ENCODE results near the gene URI1. TPM values are rescaled to one million over a fixed set of nuclear protein-coding genes. Genes with fewer than 3 reads are reported as not detected.

Gene URI1
- total and polyA plus RNA-seq, 2 of the 8 experiments (the other 6 are each of a cell fraction or from before 2014, with no cell fraction given), result 27.7 to 64.3 TPM

DNA sequence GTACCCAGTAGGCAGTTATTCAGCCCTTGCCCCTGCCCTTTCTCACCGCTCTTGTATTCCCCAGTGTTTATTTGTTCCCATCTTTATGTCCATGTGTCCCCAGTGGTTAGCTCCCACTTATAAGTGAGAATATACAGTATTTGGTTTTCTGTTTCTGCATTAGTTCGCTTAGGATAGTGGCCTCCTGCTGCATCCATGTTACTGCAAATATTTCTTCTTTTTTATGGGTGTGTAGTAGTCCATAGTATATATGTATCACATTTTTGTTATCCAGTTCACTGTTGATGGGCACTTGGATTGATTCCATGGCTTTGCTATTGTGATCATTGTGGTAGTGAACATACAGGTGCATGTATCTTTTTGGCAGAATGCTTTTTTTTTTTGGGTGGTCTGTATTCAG, 32.7 kb downstream of the URI1 start:
- no peaks in the 10 kb centered on the region for H3K9me3 ChIP-seq (ENCODE audit: insufficient read depth in 2 of 2, low read depth in 1 of 2, low read length in 1 of 2)
- H3K79me2 ChIP-seq (ENCODE audit: control insufficient read depth in 1 of 2, insufficient read depth in 2 of 2, low read length in 2 of 2), result peaks cover 0 to 99% of the 10 kb centered on the region in 2 experiments; a peak in 3 of 4 replicates
- H4K20me1 ChIP-seq (replicated peaks in 1 of 2; ENCODE audit: control insufficient read depth in 1 of 2, insufficient read depth in 2 of 2, low read length in 2 of 2), result peaks cover 2 to 7% of the 10 kb centered on the region in 2 experiments
- ChIA-PET POLR2A (ENCODE audit: partially characterized antibody) (no interaction called here), CTCF (ENCODE audit: partially characterized antibody) (interaction anchor here (0.6 kb wide), 1 partner anchor 90 kb away, joined by 3 read pairs; no protein-coding TSS in a partner anchor)
- no peak overlapping the region for H3K4me3 ChIP-seq (ENCODE audit: extremely low read depth in 1 of 4, insufficient read depth in 2 of 4, low read depth in 3 of 4, low read length in 4 of 4)
- FAIRE-seq, result no peak
- H2BK12ac ChIP-seq (ENCODE audit: low read depth, low read length), result no peak overlapping the region
- H2BK5ac ChIP-seq (ENCODE audit: low read depth, low read length), result no peak overlapping the region
- H3K36me3 ChIP-seq (ENCODE audit: control insufficient read depth in 2 of 4, insufficient read depth in 4 of 4, low read length in 3 of 4), result no peaks in the 10 kb centered on the region
- H3K23me2 ChIP-seq (ENCODE audit: low read depth, low read length), result no peaks in the 10 kb centered on the region
- no peaks in the 10 kb centered on the region for H3K4me1 ChIP-seq (replicated peaks in 1 of 4; ENCODE audit: control insufficient read depth in 3 of 4, insufficient read depth in 4 of 4, low read length in 3 of 4)
- H2AK5ac ChIP-seq (ENCODE audit: low read depth, low read length), result no peak overlapping the region
- no peaks in the 10 kb centered on the region for H3K27me3 ChIP-seq (replicated peaks in 1 of 4; ENCODE audit: control insufficient read depth in 3 of 4, extremely low read depth in 1 of 4, insufficient read depth in 3 of 4, low read length in 3 of 4)
- WGBS, 2 experiments (ENCODE audit: extremely low coverage in 1 of 2, insufficient coverage in 1 of 2, insufficient read length in 1 of 2, insufficient replicate concordance in 2 of 2, low coverage in 1 of 2, low lambda C conversion rate in 2 of 2, missing lambda C conversion rate in 1 of 2), result 86% methylated on average over 2 of the region's 2 CpGs; no CpG with 5 or more reads in 1 of the 2 experiments
- no peak overlapping the region for H3K27ac ChIP-seq (ENCODE audit: low read depth, low read length)
- no peak overlapping the region for H2BK20ac ChIP-seq (ENCODE audit: low read length)
- no peak overlapping the region for H2BK120ac ChIP-seq (replicated peaks; ENCODE audit: low read depth, low read length)
- no peak overlapping the region for H2BK15ac ChIP-seq (ENCODE audit: low read length)
- no peak overlapping the region for H3K56ac ChIP-seq (replicated peaks; ENCODE audit: insufficient read length, low read depth, low read length)
- no peaks in the 10 kb centered on the region; the same call in 1 of the 2 replicates for H3K79me1 ChIP-seq (ENCODE audit: low read depth, low read length)
- H3K9ac ChIP-seq (replicated peaks in 1 of 4; ENCODE audit: extremely low read depth in 1 of 4, low read depth in 3 of 4, low read length in 3 of 4), result no peak overlapping the region
- TF ChIP-seq SUZ12 (IDR thresholded peaks at IDR 0.05; ENCODE audit: low read length) (no peak), SIX5 (IDR thresholded peaks at IDR 0.05; ENCODE audit: low read depth, low read length) (no peak), CBX5 (IDR thresholded peaks at IDR 0.05; ENCODE audit: low read depth, low read length) (no peak), TBP (IDR thresholded peaks at IDR 0.05; ENCODE audit: low read depth, low read length) (no peak), CREB1 (IDR thresholded peaks at IDR 0.05) (no peak)
- H3K18ac ChIP-seq (ENCODE audit: extremely low read depth, low read length), result no peak overlapping the region
- DNase-seq (ENCODE audit: low read depth in 1 of 2, low spot score in 2 of 2), result no peak
- no peak overlapping the region for H2AFZ ChIP-seq (ENCODE audit: low read length)
- H4K5ac ChIP-seq (ENCODE audit: insufficient read length, low read depth, low read length), result no peak overlapping the region
- no peak overlapping the region for H4K91ac ChIP-seq (replicated peaks; ENCODE audit: insufficient read length, low read length)
- no peak overlapping the region for H4K8ac ChIP-seq (ENCODE audit: extremely low read depth, insufficient read depth, low read length)
- no peak overlapping the region for H3K4me2 ChIP-seq (ENCODE audit: insufficient read depth in 1 of 2, low read depth in 2 of 2, low read length in 2 of 2)
- H3K23ac ChIP-seq (ENCODE audit: insufficient read length), result no peak overlapping the region
- no peak overlapping the region for H3K14ac ChIP-seq (ENCODE audit: insufficient read length)
- no peak overlapping the region for H3K4ac ChIP-seq (replicated peaks; ENCODE audit: insufficient read length, low read depth, low read length)

All from H1 (cell line).